Calu3 (cell line): ENCODE measurements around the gene PLEKHA7. TPM values are rescaled to one million over a fixed set of nuclear protein-coding genes. Genes with fewer than 3 reads are reported as not detected.

ENCODE experiments used
- BruUV-seq: library from RNA; stranded (reverse); fragments of 400-500 nt; replicated peaks from 2 replicates; lab custom pipeline; 2021; lab: Mats Ljungman, UMichigan
- CTCF ChIA-PET: fragments of 300-600 bp; sonication (Branson Sonifier 250); formaldehyde crosslinking; loops from one replicate; lab custom pipeline; 2022; ENCODE audit warnings: antibody characterized with exemption; lab: Charles Lee
- DNase-seq: peaks from one replicate; pipeline ENCODE4 v3.0.0; 2022
- H3K27ac Mint-ChIP-seq: one replicate; pipeline ENCODE4 v1.8.0; 2022; ENCODE audit warnings: mixed read lengths; ENCODE audit not compliant: unreplicated experiment
- H3K27me3 Mint-ChIP-seq: one replicate; pipeline ENCODE4 v1.8.0; 2022; ENCODE audit warnings: mixed read lengths; ENCODE audit not compliant: unreplicated experiment
- H3K36me3 Mint-ChIP-seq: one replicate; pipeline ENCODE4 v1.8.0; 2022; ENCODE audit warnings: mild to moderate bottlenecking, moderate library complexity, mixed read lengths; ENCODE audit not compliant: insufficient read depth, unreplicated experiment
- H3K4me1 Mint-ChIP-seq: one replicate; pipeline ENCODE4 v1.8.0; 2022; ENCODE audit warnings: mild to moderate bottlenecking, low read depth, mixed read lengths; ENCODE audit not compliant: unreplicated experiment
- H3K4me3 Mint-ChIP-seq: one replicate; pipeline ENCODE4 v1.8.0; 2022; ENCODE audit warnings: mild to moderate bottlenecking, low read depth, moderate library complexity, mixed read lengths; ENCODE audit not compliant: unreplicated experiment
- H3K9me3 Mint-ChIP-seq: one replicate; pipeline ENCODE4 v1.8.0; 2022; ENCODE audit warnings: low read depth, mixed read lengths; ENCODE audit not compliant: unreplicated experiment
- intact Hi-C: fragments of 100-400 bp; cut with micrococcal nuclease; formaldehyde crosslinking; loops from one replicate; pipeline ENCODE4 v1.10.0; 2022; ENCODE audit not compliant: unreplicated experiment
- total RNA-seq: library from RNA; stranded (reverse); gene quantifications from 2 replicates; pipeline ENCODE4 v1.2.3, GENCODE V29; 2022
- TF ChIP-seq, protein P1 (sequence below): fragments of 200-600 bp; IDR thresholded peaks from one replicate; pipeline ENCODE4 v1.8.0; 2022; ENCODE audit warnings: antibody characterized with exemption; ENCODE audit not compliant: unreplicated experiment

The PLEKHA7 gene
- total RNA-seq, 1 experiment from 2014 or later, result 138 TPM

DNA sequence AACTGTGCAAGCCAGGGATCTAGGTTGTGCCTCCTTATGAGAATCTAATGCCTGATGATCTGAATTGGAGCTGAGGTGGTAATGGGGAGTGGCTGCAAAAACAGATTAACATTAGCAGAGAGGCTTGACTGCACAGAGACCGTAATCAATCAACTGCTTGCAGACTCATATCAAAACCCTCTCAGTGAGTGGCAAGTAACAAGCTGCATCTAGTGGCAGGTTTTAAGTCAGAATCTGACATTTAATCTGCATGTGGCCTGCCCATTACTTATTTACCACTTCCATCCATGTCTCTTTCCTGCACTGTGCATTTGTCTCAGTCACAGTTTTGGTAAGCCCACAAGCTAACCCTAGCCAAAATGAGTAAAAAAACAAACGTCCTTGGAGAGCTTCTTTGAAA is 264.5 kb downstream of the PLEKHA7 start:
- TF ChIP-seq, protein P1, sequence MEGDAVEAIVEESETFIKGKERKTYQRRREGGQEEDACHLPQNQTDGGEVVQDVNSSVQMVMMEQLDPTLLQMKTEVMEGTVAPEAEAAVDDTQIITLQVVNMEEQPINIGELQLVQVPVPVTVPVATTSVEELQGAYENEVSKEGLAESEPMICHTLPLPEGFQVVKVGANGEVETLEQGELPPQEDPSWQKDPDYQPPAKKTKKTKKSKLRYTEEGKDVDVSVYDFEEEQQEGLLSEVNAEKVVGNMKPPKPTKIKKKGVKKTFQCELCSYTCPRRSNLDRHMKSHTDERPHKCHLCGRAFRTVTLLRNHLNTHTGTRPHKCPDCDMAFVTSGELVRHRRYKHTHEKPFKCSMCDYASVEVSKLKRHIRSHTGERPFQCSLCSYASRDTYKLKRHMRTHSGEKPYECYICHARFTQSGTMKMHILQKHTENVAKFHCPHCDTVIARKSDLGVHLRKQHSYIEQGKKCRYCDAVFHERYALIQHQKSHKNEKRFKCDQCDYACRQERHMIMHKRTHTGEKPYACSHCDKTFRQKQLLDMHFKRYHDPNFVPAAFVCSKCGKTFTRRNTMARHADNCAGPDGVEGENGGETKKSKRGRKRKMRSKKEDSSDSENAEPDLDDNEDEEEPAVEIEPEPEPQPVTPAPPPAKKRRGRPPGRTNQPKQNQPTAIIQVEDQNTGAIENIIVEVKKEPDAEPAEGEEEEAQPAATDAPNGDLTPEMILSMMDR, result no peak
- intact Hi-C loops, result no loop called here
- no peaks in the 10 kb centered on the region for H3K27me3 Mint-ChIP-seq
- DNase-seq, result no peak
- peaks cover 13% of the 10 kb centered on the region for H3K4me1 Mint-ChIP-seq
- no peak overlapping the region for H3K4me3 Mint-ChIP-seq
- H3K36me3 Mint-ChIP-seq, result peaks cover 68% of the 10 kb centered on the region
- H3K27ac Mint-ChIP-seq, result no peak overlapping the region
- BruUV-seq, result no TSS peak
- H3K9me3 Mint-ChIP-seq, result no peaks in the 10 kb centered on the region
- CTCF ChIA-PET, result no interaction called here

- BruUV-seq, result no TSS peak
- CTCF ChIA-PET, result no interaction called here
- H3K4me1 Mint-ChIP-seq, result peaks cover 19% of the 10 kb centered on the region
- peaks cover 74% of the 10 kb centered on the region for H3K36me3 Mint-ChIP-seq
- no peaks in the 10 kb centered on the region for H3K27me3 Mint-ChIP-seq
- intact Hi-C loops, result no loop called here
- no peak for DNase-seq
- H3K27ac Mint-ChIP-seq, result no peak overlapping the region
- no peak overlapping the region for H3K4me3 Mint-ChIP-seq
- TF ChIP-seq, protein P1, result no peak
- H3K9me3 Mint-ChIP-seq, result no peaks in the 10 kb centered on the region
These were observed 265.1 kb downstream of the PLEKHA7 start for GRCh38 chr11:16749092-16749491.

- CTCF ChIA-PET, result no interaction called here
- H3K27me3 Mint-ChIP-seq, result no peaks in the 10 kb centered on the region
- TF ChIP-seq, protein P1, result no peak
- H3K27ac Mint-ChIP-seq, result no peak overlapping the region
- intact Hi-C loops, result no loop called here
- no peak for DNase-seq
- no TSS peak for BruUV-seq
- H3K4me3 Mint-ChIP-seq, result no peak overlapping the region
- H3K36me3 Mint-ChIP-seq, result peaks cover 60% of the 10 kb centered on the region
- peaks cover 24% of the 10 kb centered on the region for H3K4me1 Mint-ChIP-seq
- H3K9me3 Mint-ChIP-seq, result no peaks in the 10 kb centered on the region
These were observed 268.1 kb downstream of the PLEKHA7 start for GRCh38 chr11:16745950-16746605.

DNA sequence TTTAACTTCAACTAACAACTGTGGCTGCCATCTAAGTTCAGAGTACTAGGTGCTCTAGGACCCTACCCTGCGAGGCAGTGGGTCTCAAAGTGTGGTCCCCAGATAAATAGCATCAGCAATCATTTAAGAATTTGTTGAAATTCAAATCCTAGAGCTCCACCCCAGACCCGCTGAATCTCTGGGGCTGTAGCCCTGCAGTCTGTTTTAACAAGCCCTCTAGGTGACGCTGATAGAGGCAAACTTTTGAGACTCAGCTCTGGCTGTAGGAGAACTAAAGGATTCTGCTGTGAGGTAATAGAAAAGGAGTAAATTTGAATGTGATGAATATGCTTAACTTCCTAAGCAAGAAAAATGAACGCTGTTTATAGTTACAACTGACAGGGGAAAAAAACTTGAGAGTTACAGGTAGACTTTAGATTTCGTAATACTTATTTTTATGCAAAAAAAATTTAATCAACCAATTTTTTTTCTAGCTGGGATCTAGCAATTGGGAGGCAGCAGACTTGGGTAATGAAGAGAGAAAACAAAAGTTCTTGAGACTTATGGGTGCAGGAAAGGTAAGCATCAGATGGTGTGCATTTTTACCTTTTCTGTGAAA is 270.0 kb downstream of the PLEKHA7 start:
- H3K36me3 Mint-ChIP-seq, result peaks cover 48% of the 10 kb centered on the region
- H3K4me3 Mint-ChIP-seq, result no peak overlapping the region
- H3K9me3 Mint-ChIP-seq, result no peaks in the 10 kb centered on the region
- peaks cover 27% of the 10 kb centered on the region for H3K4me1 Mint-ChIP-seq
- TF ChIP-seq, protein P1, result no peak
- H3K27ac Mint-ChIP-seq, result no peak overlapping the region
- DNase-seq, result no peak
- intact Hi-C loops, result no loop called here
- BruUV-seq, result no TSS peak
- CTCF ChIA-PET, result no interaction called here
- H3K27me3 Mint-ChIP-seq, result no peaks in the 10 kb centered on the region
